SK-N-SH treated with all-trans-retinoic acid at 6 μM for 48 hours (cell line): ENCODE data around the gene PCDHB3.

ENCODE experiments used
- ATAC-seq: fragments of 200-7000 bp; cut with Tn5 transposase; 3 replicates; pipeline ENCODE4 v1.9.1; 2020; ENCODE audit warnings: mild to moderate bottlenecking, moderate library complexity
- ARNTL ChIP-seq: fragments of 450-650 bp; formaldehyde crosslinking; IDR thresholded peaks from 2 replicates; pipeline ENCODE4 v1.5.0; 2020; ENCODE audit warnings: low read depth, mild to moderate bottlenecking, moderate library complexity, borderline replicate concordance
- BACH2 ChIP-seq: fragments of 250-450 bp; sonication (Bioruptor Pico); IDR thresholded peaks from 2 replicates; pipeline ENCODE4 v1.9.0; 2021; ENCODE audit warnings: mild to moderate bottlenecking, borderline replicate concordance
- ESRRG ChIP-seq: fragments of 250-450 bp; sonication (Bioruptor Pico); IDR thresholded peaks from 2 replicates; pipeline ENCODE4 v1.6.1; 2021; ENCODE audit warnings: mild to moderate bottlenecking
- GLIS3 ChIP-seq: fragments of 250-450 bp; sonication (Bioruptor Pico); IDR thresholded peaks from 2 replicates; pipeline ENCODE4 v1.5.0; 2020; ENCODE audit warnings: mild to moderate bottlenecking, moderate library complexity
- ISL1 ChIP-seq: fragments of 250-450 bp; sonication (Bioruptor Pico); IDR thresholded peaks from 2 replicates; pipeline ENCODE4 v2.1.2; 2022; ENCODE audit warnings: mild to moderate bottlenecking, moderate library complexity
- PPARA ChIP-seq: fragments of 250-450 bp; sonication (Bioruptor Pico); IDR thresholded peaks from 2 replicates; pipeline ENCODE4 v1.5.0; 2020; ENCODE audit warnings: mild to moderate bottlenecking, borderline replicate concordance
- RARB ChIP-seq: fragments of 250-450 bp; sonication (Bioruptor Pico); IDR thresholded peaks from 2 replicates; pipeline ENCODE4 v1.8.0; 2021; ENCODE audit warnings: mild to moderate bottlenecking, moderate library complexity
- SNAI2 ChIP-seq: fragments of 250-450 bp; sonication (Bioruptor Pico); IDR thresholded peaks from 2 replicates; pipeline ENCODE4 v1.5.0; 2020; ENCODE audit warnings: mild to moderate bottlenecking, moderate library complexity
- TCF4 ChIP-seq: fragments of 250-450 bp; sonication (Bioruptor Pico); IDR thresholded peaks from 2 replicates; pipeline ENCODE4 v1.8.0; 2021; ENCODE audit warnings: mild to moderate bottlenecking, moderate library complexity, borderline replicate concordance
- TOX ChIP-seq: fragments of 250-450 bp; sonication (Bioruptor Pico); IDR thresholded peaks from 2 replicates; pipeline ENCODE4 v1.8.0; 2021; ENCODE audit warnings: mild to moderate bottlenecking, moderate library complexity, borderline replicate concordance
- ZFP3 ChIP-seq: fragments of 250-450 bp; sonication (Bioruptor Pico); IDR thresholded peaks from 2 replicates; pipeline ENCODE4 v1.5.0; 2020; ENCODE audit warnings: mild to moderate bottlenecking, moderate library complexity
- ZFP30 ChIP-seq: fragments of 450-650 bp; formaldehyde crosslinking; IDR thresholded peaks from 2 replicates; pipeline ENCODE4 v1.5.0; 2022; ENCODE audit warnings: mild to moderate bottlenecking, moderate library complexity
- ZNF565 ChIP-seq: fragments of 450-650 bp; formaldehyde crosslinking; conservative IDR thresholded peaks from 2 replicates; pipeline ENCODE4 v1.5.0; 2020; ENCODE audit warnings: low read depth, mild to moderate bottlenecking, moderate library complexity
- ZNF70 ChIP-seq: fragments of 450-650 bp; formaldehyde crosslinking; IDR thresholded peaks from 2 replicates; pipeline ENCODE4 v1.5.0; 2020; ENCODE audit warnings: mild to moderate bottlenecking, moderate library complexity
- ZNF8 ChIP-seq: fragments of 450-650 bp; formaldehyde crosslinking; IDR thresholded peaks from 2 replicates; pipeline ENCODE4 v1.5.0; 2020; ENCODE audit warnings: mild to moderate bottlenecking, moderate library complexity
- TF ChIP-seq, protein P1 (sequence below): fragments of 250-450 bp; sonication (Bioruptor Pico); IDR thresholded peaks from 2 replicates; pipeline ENCODE4 v1.8.0; 2021; ENCODE audit warnings: low read depth, mild to moderate bottlenecking, moderate library complexity, borderline replicate concordance
- TF ChIP-seq, protein P2 (sequence below): fragments of 250-450 bp; sonication (Bioruptor Pico); IDR thresholded peaks from 2 replicates; pipeline ENCODE4 v1.8.0; 2020; ENCODE audit warnings: mild to moderate bottlenecking, moderate library complexity, borderline replicate concordance
- TF ChIP-seq, protein P3 (sequence below): fragments of 250-450 bp; sonication (Bioruptor Pico); IDR thresholded peaks from 2 replicates; pipeline ENCODE4 v1.5.1; 2021; ENCODE audit warnings: mild to moderate bottlenecking, moderate library complexity
- TF ChIP-seq, protein P4 (sequence below): fragments of 250-450 bp; sonication (Bioruptor Pico); IDR thresholded peaks from 2 replicates; pipeline ENCODE4 v1.5.0; 2020; ENCODE audit warnings: mild to moderate bottlenecking, moderate library complexity

The PCDHB3 gene

DNA sequence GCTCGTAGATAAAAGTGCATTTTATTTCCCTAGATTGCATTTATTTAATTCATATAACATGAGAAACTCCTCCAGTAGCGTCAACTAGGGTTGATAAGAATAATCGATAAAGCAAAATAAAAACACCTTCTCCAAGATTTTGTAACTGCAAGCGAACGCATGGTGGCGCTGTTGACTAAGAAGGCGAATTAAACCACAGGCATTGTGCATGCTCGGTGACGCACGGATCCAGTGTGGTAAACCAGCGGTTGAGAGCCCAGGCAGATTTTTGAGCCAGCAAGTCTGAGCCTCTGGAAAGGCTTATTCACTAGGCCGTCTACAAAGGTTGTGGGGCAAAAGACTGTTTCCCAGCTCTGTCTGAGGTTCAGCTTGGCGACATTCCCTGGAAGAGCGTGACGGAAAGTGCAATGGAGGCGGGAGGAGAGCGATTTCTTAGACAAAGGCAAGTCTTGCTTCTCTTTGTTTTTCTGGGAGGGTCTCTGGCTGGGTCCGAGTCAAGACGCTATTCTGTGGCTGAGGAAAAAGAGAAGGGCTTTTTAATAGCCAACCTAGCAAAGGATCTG is at the start of gene PCDHB3:
Gene PCDHB3 (plus strand): TSS at position 231 of the 563 bp plus-strand sequence. CDS start 177 bp downstream, at position 408.
- ATAC-seq = peak; percentile 86

DNA sequence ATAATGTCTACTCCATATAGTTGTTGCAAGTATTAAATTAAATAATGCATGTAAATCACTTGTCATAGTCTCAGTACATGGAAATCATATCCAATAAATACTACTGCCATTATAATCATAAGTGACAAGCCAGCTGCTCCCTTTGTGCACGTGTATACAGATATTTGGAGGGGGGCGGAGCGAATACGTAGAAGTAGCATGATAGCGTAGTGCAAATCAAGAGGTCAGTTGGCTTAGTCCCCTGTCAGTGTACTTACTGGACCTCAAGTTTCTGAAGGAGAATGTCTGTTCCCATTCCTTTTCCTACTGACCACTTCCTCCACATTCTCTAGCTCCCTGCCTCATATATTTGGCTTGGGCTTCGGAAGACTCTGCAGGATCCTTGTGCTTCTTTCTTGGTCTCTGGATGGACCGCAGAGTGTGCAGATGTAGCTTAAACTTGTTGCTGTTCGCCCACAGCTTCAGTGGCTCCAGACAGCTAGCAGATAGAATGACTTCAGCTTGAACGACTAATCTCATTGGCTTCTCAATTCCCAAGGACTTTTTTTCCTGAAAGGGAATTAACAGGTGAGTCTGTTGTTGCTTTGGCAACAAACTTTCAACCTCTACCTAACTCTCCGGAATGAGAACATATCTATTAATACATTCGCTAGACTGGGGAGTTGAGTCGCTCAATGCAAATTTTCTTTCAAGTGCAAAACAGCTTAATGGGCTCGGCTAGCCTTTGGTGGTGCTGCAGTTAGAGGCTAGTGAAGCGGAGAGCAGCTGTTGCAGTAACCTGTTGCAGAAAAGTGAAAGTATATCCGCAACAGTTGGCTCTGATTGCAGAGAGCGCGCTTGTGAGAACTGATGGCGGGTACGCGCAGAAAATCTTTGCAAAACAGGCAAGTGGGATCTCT is 49.4 kb upstream of the PCDHB3 start, which contains the start of gene PCDHB1:
Gene PCDHB1 (plus strand): TSS at position 753 of the 899 bp plus-strand sequence. CDS start 97 bp downstream, at position 850.
- TF ChIP-seq, protein P1, sequence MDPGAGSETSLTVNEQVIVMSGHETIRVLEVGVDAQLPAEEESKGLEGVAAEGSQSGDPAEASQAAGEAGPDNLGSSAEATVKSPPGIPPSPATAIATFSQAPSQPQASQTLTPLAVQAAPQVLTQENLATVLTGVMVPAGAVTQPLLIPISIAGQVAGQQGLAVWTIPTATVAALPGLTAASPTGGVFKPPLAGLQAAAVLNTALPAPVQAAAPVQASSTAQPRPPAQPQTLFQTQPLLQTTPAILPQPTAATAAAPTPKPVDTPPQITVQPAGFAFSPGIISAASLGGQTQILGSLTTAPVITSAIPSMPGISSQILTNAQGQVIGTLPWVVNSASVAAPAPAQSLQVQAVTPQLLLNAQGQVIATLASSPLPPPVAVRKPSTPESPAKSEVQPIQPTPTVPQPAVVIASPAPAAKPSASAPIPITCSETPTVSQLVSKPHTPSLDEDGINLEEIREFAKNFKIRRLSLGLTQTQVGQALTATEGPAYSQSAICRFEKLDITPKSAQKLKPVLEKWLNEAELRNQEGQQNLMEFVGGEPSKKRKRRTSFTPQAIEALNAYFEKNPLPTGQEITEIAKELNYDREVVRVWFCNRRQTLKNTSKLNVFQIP (CRISPR knock-in tag) = no peak
- TF ChIP-seq RARB (CRISPR knock-in tag) (no peak), ZFP3 (CRISPR knock-in tag) (no peak), ISL1 (CRISPR knock-in tag) (no peak), ESRRG (CRISPR knock-in tag) (no peak), BACH2 (CRISPR knock-in tag) (no peak), PPARA (CRISPR knock-in tag) (no peak), ARNTL (CRISPR knock-in tag) (no peak), ZNF8 (no peak)
- TF ChIP-seq, protein P2, sequence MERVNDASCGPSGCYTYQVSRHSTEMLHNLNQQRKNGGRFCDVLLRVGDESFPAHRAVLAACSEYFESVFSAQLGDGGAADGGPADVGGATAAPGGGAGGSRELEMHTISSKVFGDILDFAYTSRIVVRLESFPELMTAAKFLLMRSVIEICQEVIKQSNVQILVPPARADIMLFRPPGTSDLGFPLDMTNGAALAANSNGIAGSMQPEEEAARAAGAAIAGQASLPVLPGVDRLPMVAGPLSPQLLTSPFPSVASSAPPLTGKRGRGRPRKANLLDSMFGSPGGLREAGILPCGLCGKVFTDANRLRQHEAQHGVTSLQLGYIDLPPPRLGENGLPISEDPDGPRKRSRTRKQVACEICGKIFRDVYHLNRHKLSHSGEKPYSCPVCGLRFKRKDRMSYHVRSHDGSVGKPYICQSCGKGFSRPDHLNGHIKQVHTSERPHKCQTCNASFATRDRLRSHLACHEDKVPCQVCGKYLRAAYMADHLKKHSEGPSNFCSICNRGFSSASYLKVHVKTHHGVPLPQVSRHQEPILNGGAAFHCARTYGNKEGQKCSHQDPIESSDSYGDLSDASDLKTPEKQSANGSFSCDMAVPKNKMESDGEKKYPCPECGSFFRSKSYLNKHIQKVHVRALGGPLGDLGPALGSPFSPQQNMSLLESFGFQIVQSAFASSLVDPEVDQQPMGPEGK = no peak
- TF ChIP-seq, protein P3, sequence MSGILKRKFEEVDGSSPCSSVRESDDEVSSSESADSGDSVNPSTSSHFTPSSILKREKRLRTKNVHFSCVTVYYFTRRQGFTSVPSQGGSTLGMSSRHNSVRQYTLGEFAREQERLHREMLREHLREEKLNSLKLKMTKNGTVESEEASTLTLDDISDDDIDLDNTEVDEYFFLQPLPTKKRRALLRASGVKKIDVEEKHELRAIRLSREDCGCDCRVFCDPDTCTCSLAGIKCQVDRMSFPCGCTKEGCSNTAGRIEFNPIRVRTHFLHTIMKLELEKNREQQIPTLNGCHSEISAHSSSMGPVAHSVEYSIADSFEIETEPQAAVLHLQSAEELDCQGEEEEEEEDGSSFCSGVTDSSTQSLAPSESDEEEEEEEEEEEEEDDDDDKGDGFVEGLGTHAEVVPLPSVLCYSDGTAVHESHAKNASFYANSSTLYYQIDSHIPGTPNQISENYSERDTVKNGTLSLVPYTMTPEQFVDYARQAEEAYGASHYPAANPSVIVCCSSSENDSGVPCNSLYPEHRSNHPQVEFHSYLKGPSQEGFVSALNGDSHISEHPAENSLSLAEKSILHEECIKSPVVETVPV (CRISPR knock-in tag) = no peak
- peak; percentile 28; the same call in 1 of the 3 replicates for ATAC-seq

More for the DNA sequence above, at the start of gene PCDHB3:
- no peak for TF ChIP-seq ARNTL (CRISPR knock-in tag)
- no peak for TF ChIP-seq BACH2 (CRISPR knock-in tag)

DNA sequence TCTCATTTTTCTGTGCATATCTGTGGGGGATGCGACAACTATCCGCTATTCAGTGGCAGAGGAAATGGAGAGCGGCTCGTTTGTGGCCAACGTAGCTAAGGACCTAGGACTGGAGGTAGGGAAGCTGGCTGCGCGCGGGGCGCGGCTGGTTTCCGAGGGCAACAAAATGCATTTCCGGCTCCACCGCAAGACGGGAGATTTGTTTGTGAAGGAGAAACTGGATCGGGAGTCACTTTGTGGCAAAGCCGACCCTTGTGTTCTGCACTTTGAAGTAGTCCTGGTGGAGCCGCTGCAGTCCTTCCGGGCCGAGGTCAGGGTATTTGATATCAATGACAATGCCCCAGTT is 48.8 kb upstream of the PCDHB3 start:
- TF ChIP-seq ZNF8 (no peak), ZFP3 (CRISPR knock-in tag) (no peak), TOX (CRISPR knock-in tag) (no peak), TCF4 (CRISPR knock-in tag) (no peak), ARNTL (CRISPR knock-in tag) (no peak), ESRRG (CRISPR knock-in tag) (no peak), ZFP30 (no peak), ZNF70 (CRISPR knock-in tag) (no peak), GLIS3 (CRISPR knock-in tag) (no peak), ZNF565 (no peak), SNAI2 (CRISPR knock-in tag) (no peak)
- TF ChIP-seq, protein P2 = no peak
- TF ChIP-seq, protein P1 (CRISPR knock-in tag) = no peak
- TF ChIP-seq, protein P4, sequence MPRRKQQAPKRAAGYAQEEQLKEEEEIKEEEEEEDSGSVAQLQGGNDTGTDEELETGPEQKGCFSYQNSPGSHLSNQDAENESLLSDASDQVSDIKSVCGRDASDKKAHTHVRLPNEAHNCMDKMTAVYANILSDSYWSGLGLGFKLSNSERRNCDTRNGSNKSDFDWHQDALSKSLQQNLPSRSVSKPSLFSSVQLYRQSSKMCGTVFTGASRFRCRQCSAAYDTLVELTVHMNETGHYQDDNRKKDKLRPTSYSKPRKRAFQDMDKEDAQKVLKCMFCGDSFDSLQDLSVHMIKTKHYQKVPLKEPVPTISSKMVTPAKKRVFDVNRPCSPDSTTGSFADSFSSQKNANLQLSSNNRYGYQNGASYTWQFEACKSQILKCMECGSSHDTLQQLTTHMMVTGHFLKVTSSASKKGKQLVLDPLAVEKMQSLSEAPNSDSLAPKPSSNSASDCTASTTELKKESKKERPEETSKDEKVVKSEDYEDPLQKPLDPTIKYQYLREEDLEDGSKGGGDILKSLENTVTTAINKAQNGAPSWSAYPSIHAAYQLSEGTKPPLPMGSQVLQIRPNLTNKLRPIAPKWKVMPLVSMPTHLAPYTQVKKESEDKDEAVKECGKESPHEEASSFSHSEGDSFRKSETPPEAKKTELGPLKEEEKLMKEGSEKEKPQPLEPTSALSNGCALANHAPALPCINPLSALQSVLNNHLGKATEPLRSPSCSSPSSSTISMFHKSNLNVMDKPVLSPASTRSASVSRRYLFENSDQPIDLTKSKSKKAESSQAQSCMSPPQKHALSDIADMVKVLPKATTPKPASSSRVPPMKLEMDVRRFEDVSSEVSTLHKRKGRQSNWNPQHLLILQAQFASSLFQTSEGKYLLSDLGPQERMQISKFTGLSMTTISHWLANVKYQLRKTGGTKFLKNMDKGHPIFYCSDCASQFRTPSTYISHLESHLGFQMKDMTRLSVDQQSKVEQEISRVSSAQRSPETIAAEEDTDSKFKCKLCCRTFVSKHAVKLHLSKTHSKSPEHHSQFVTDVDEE (CRISPR knock-in tag) = no peak
- no peak; the same call in 2 of the 3 replicates for ATAC-seq
